Skin of body (tissue), 3 donors: ENCODE measurements around the gene TRMO. TPM values are rescaled to one million over a fixed set of nuclear protein-coding genes. Genes with fewer than 3 reads are reported as not detected.

Source experiments
- DNase-seq: peaks from one replicate; lab custom pipeline; 2025; lab: John Stamatoyannopoulos, UW
- small RNA-seq: library from RNA; depleted of rRNA; stranded (forward); fragments of <200 nt; gene quantifications from one replicate; pipeline ENCODE3, GENCODE V24; 2014; ENCODE audit warnings: low replicate concordance
- total RNA-seq: library from RNA; depleted of rRNA; stranded (reverse); fragments of >200 nt; gene quantifications from one replicate; pipeline ENCODE4 v1.2.3, GENCODE V29; 2014

TRMO gene
- total RNA-seq, 1 donor from 2014 or later = 10.6 TPM

DNA sequence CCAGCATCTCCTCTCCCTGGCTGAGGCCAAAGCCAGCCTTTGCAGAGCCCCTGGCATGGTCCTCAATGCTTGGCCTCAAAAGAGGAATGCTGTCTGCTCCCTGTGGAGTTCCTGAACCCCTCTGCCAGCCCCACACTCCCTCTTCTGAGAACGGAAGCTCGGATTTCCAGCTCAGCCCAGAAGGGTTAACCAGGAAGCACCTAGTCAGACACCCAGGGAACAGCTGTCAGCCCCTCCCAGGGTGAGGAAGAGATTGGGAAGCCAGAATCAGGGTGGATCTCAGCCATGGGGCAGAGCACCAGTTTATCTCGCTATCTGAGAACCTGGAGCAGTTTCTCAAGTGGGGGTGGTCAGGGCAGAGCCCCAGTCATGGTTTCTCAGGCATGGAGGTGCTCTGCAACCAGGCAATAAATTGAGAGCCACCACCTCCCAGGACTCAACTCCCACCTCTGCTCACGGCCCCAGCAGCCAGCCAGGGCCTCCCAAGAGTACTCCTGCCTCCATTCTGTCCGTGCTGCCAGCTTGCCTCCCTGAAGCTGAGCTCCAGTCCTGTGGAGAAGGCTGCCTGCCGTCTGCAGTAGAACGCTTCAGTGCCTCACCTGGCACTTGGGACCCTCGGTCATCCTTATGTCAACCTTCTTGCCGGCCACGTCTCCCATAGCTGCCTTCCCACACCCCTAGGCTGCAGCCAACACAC is 61.7 kb downstream of the TRMO start:
- DNase-seq = no peak

DNA sequence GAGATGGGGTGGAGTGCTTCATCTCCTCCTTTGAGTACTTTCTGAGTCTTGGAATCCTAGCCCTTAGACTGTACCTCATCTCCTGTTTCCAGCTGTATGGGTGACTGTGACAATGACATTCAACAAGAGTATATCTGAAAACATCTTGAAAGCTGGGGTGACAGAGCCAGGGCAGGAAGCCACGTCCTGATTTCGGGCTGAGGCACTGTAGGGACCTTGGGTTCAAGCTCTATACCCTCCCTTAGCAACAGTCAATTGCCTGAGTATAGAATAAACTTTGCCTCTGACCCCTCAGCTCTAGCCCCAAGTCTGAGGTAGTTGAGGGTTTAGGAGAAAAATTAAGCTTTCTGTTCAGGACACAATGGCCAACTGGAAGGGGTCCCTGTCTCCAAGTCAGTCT is 63.0 kb downstream of the TRMO start:
- no peak for DNase-seq

DNA sequence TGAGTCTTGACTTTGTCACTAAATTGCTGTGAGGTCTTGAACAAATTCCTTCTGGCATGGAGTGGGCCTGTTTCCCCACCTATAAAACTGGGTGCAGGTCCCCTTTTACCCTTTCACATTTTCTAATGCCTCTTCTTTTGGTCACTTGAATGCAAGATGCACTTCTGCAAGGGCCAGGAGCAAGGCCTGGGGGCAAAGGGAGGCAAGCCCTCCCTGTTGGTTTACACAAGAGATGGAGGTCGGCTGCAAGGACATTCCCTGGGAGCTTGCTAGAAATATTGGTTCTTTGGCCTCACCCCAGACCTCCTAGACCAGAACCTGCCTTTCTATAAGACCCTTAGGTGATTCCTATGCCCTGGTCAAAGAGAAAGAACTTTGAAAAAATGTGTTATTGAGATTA is 63.5 kb downstream of the TRMO start:
- no peak for DNase-seq

DNA sequence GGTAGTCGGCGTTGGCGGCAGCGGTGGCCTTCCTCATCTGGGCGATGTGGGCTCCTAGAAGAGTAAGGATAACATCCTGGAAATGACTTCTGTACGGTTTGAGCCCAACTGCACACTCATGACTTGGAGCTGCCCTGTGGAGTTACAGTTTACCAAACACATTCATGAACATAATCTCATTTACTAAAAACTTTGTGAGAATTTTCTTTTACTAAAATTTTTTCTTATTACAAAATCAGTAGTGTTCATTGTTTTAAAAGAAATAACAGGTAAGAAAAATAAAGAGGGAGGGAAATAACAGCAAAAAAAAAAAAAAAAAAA is 63.9 kb downstream of the TRMO start:
- DNase-seq = no peak

DNA sequence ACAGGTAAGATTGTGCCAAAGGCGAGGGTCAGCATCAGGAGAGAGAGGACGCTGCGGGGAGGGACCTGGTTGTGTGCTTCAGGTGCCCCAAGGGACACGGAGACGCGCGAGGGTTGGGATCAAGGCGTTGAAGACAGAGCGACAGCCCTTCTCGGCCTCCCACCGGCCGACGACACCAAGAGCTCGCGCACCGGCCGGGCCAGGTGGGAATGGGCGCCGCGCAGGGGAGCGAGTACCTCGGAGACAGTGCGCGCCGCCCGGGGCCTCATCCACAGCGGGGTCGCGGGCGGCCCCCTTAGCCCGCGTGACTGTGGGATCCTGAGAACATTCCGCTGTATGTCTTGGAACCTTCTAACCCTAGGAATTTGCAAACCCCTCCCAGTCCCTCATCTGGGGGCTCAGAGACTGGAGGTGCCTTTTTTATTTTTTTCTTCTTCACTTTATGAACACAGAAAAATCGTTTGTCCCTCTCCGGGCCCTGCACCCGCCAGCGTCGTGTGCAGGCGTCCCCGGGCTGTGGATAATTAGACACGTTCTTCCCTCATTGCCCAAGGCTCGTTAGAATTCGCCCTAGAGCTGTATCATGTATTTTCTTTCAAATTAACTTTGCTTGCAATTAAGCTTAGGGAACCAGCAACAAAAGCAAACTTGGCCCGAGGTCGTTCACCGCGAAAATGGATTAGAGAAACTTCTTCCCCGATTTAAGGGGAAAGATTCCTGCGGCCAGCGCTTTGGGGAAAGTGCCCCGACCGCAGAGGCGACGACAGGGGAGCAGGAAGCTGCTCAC is 64.5 kb downstream of the TRMO start:
- no peak for DNase-seq

DNA sequence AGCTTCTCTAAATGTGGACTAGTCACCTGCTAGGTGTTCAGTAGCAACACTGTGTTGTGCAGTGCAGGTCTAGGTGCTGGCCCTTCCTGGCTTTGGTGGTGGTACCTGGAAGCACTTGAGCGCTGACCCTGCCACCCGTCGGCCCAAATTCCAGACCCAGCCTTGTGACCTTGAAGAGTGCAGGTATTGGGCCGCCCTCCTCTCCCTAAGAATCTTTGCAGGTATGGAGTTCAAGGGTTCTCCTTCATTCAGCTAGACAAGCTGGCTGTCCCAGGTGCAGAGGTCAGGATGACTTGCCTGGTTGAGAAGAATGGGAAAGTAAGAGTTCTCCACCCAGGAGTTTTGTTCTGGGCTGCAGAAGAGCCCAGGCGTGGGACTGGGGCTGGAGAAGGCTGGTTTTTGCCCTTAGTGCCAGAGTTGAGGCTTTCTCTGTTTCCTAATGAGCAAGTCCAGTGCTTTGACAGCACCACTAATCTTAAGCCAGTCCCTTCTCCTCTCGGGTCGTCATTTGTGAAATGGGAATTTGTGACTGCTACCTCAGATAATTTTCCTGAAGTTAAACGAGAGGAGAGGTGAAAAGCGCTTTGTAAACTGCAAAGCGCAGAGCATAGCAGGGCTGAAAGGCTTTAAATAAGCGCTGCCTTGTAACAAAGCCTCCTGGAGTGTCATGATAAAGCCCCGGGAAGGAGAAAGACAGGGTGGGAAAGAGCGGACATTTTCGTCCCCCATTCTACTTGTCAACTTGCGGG is 65.3 kb downstream of the TRMO start:
- no peak for DNase-seq

DNA sequence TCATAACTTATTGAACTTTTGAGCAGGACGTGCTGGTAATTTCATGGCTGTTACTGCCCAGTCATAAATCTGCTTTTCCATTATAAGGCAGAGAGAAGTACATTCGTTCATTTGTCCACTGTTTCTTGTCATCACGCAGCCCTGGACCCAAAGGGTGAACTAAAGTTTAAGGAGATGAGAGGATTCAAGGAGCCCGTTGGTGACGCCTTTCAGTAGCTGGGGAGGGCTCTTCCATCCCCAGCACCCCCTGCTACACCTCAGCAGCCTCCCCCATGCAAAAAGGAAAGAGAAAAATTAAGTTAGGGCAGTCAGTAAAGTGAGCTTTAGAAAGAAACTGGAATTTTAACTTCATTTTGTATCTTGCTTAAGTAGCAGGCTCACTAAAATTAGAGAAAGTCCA is 66.4 kb downstream of the TRMO start:
- no peak for DNase-seq

DNA sequence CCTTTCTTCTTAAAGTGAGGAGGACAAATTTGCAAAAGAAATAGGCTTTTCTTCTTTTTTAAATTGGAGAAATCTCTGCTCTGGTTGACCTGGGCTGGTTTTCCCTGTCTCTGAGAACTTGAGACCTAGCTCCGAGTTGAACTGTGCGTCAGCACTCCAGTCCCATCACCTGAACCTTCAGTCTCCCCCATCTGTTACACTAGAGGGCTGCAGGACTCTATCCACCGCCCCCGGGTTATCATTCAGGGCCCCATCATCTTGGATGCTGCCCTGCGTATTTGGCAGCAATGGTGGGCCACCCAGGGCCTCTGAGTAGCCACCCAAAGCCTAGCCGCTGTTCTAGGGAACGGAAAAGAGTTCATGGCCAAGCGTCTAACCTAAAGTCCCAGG is 66.8 kb downstream of the TRMO start:
- no peak for DNase-seq

DNA sequence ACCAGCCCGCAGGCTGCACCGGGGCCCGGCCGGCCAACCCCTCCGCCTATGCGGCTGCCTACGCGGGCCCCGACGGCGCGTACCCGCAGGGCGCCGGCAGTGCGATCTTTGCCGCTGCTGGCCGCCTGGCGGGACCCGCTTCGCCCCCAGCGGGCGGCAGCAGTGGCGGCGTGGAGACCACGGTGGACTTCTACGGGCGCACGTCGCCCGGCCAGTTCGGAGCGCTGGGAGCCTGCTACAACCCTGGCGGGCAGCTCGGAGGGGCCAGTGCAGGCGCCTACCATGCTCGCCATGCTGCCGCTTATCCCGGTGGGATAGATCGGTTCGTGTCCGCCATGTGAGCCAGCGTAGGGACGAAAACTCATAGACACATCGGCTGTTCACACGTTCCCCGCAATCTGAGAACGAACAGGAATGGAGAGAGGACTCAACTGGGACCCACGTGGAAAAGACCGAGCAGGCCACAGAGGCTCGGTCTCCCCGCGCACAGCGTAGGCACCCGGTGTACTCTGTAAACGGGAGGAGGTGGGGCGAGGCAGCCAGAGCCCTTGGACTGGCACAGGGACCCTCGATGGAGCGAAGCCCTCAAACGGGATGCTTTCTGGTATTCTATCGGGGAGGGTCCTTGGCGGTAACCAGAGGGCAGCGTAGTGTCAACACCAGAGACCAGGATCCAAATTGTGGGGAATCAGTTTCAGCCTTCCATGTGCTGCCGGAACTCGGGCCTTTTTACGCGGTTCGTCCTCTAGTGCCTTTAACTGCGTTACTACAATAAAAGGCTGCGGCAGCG is 67.4 kb downstream of the TRMO start:
- DNase-seq = no peak

Small RNA genes within 50 kb of the gene (small RNA-seq; reads per million reads assigned to genes)
- not detected for gene RF00019

Other genes starting within 250 kb of the TRMO start
- 14.2 TPM for gene XPA, start 225.2 kb downstream of the TRMO start, total RNA-seq
- 3.6 TPM for gene FOXE1, start 69.3 kb downstream of the TRMO start, total RNA-seq
- 30.6 TPM for gene HEMGN, start 15.7 kb upstream of the TRMO start, total RNA-seq
- gene ANP32B, start 60.8 kb upstream of the TRMO start, total RNA-seq = 32.3 TPM
- gene NANS, start 134.2 kb upstream of the TRMO start, total RNA-seq = 30.0 TPM
- gene TRIM14, start 196.7 kb upstream of the TRMO start, total RNA-seq = 2.8 TPM